CD14-positive monocyte (primary cell): ENCODE data around the gene POP7. TPM values are rescaled to one million over a fixed set of nuclear protein-coding genes. Genes with fewer than 3 reads are reported as not detected.

Source experiments
- DNase-seq, 3 donors: peaks; one replicate each; pipeline ENCODE4 v3.0.0-alpha.2; 2011 to 2022
- H2AFZ ChIP-seq: 2 replicates; pipeline ENCODE4 v1.6.0; 2012; ENCODE audit warnings: mild to moderate bottlenecking, low read depth, low read length, inconsistent platforms; ENCODE audit not compliant: insufficient read depth, poor library complexity, severe bottlenecking
- H3K27ac ChIP-seq, 2 donors: 1 replicate in 1 of 2; 2 replicates in 1 of 2; pipeline ENCODE4 v1.5.1; 2012 to 2013; ENCODE audit warnings: low read length in 2 of 2, control low read depth in 1 of 2, inconsistent platforms in 1 of 2, low read depth in 1 of 2, mild to moderate bottlenecking in 1 of 2
- H3K27me3 ChIP-seq, 2 donors: one replicate each; pipeline versions ENCODE4 v1.6.0 to v1.6.1; 2011 to 2013; ENCODE audit warnings: low read length in 2 of 2; ENCODE audit not compliant: control insufficient read depth in 2 of 2, insufficient read depth in 2 of 2
- H3K36me3 ChIP-seq, 2 donors: replicated peaks in 1 of 2; 1 replicate in 1 of 2; 2 replicates in 1 of 2; pipeline versions ENCODE4 v1.5.1 to v1.6.1; 2012 to 2013; ENCODE audit warnings: low read length in 2 of 2, control low read depth in 1 of 2, inconsistent platforms in 1 of 2, mild to moderate bottlenecking in 1 of 2; ENCODE audit not compliant: insufficient read depth in 2 of 2, control insufficient read depth in 1 of 2
- H3K4me1 ChIP-seq, 2 donors: 1 replicate in 1 of 2; 2 replicates in 1 of 2; pipeline versions ENCODE4 v1.5.1 to v1.6.1; 2012 to 2013; ENCODE audit warnings: low read length in 2 of 2, control low read depth in 1 of 2, inconsistent platforms in 1 of 2, mild to moderate bottlenecking in 1 of 2, moderate library complexity in 1 of 2; ENCODE audit not compliant: insufficient read depth in 2 of 2, control insufficient read depth in 1 of 2
- H3K4me2 ChIP-seq: replicated peaks from 2 replicates; pipeline ENCODE3; 2012; ENCODE audit warnings: low read length, moderate library complexity, mild to moderate bottlenecking; ENCODE audit not compliant: poor library complexity, severe bottlenecking; ENCODE audit errors: extremely low read depth
- H3K4me3 ChIP-seq, 3 experiments: fragments of 200-600 bp in 1 of 3; sonication (generic) in 1 of 3; replicated peaks in 1 of 3; 1 replicate in 2 of 3; 2 replicates in 1 of 3; pipeline ENCODE4 v1.5.1; 2011 to 2013; ENCODE audit warnings: low read length in 3 of 3, mild to moderate bottlenecking in 3 of 3, control low read depth in 2 of 3, low read depth in 2 of 3, inconsistent platforms in 1 of 3, moderate library complexity in 1 of 3
- H3K79me2 ChIP-seq: 2 replicates; pipeline ENCODE4 v1.6.0; 2012; ENCODE audit warnings: mild to moderate bottlenecking, control low read depth, inconsistent platforms, low read length, moderate library complexity; ENCODE audit not compliant: insufficient read depth
- H3K9ac ChIP-seq: 2 replicates; pipeline ENCODE4 v1.6.0; 2017; ENCODE audit warnings: low read length, mild to moderate bottlenecking; ENCODE audit not compliant: insufficient read depth, poor library complexity, severe bottlenecking
- H3K9me3 ChIP-seq, 2 donors: replicated peaks in 1 of 2; 1 replicate in 1 of 2; 2 replicates in 1 of 2; pipeline versions ENCODE4 v1.5.1 to v1.6.1; 2012 to 2013; ENCODE audit warnings: low read length in 2 of 2, control low read depth in 1 of 2; ENCODE audit not compliant: control insufficient read depth in 1 of 2, insufficient read depth in 1 of 2
- H4K20me1 ChIP-seq: 2 replicates; pipeline ENCODE4 v1.6.0; 2012; ENCODE audit warnings: mild to moderate bottlenecking, low read length, control low read depth, moderate library complexity; ENCODE audit not compliant: insufficient read depth
- H3K27ac Mint-ChIP-seq, 7 donors: one replicate each; pipeline ENCODE4 v1.8.0; 2020; ENCODE audit warnings: mild to moderate bottlenecking in 7 of 7, mixed read lengths in 7 of 7, moderate library complexity in 6 of 7, inconsistent platforms in 2 of 7
- H3K27me3 Mint-ChIP-seq, 3 donors: one replicate each; pipeline ENCODE4 v1.8.0; 2021 to 2022; ENCODE audit warnings: low read depth in 3 of 3, mild to moderate bottlenecking in 3 of 3, mixed read lengths in 3 of 3, moderate library complexity in 3 of 3, inconsistent platforms in 1 of 3
- H3K36me3 Mint-ChIP-seq, 2 donors: one replicate each; pipeline ENCODE4 v1.8.0; 2020; ENCODE audit warnings: mixed read lengths in 2 of 2, inconsistent platforms in 1 of 2, mild to moderate bottlenecking in 1 of 2
- H3K4me1 Mint-ChIP-seq: one replicate; pipeline ENCODE4 v1.8.0; 2020; ENCODE audit warnings: mild to moderate bottlenecking, mixed read lengths
- H3K4me3 Mint-ChIP-seq, 2 donors: one replicate each; pipeline ENCODE4 v1.8.0; 2020; ENCODE audit warnings: mild to moderate bottlenecking in 2 of 2, mixed read lengths in 2 of 2, moderate library complexity in 1 of 2
- H3K9me3 Mint-ChIP-seq, 7 donors: one replicate each; pipeline ENCODE4 v1.8.0; 2020 to 2022; ENCODE audit warnings: mixed read lengths in 7 of 7, mild to moderate bottlenecking in 6 of 7, moderate library complexity in 6 of 7, inconsistent platforms in 2 of 7
- WGBS: methylation state at CpG from one replicate; pipeline ENCODE4 v1.1.5; 2013; ENCODE audit warnings: missing lambda C conversion rate; ENCODE audit not compliant: insufficient coverage; 5-methylcytosine and 5-hydroxymethylcytosine counted together
- intact Hi-C, 2 donors: fragments of 100-400 bp; cut with micrococcal nuclease; formaldehyde crosslinking; loops; one replicate each; pipeline versions ENCODE4 v1.15.0 to v1.15.1; 2023
- polyA plus RNA-seq, 3 donors: library from polyadenylated mRNA; depleted of rRNA in 1 of 3; unstranded in 2 of 3; stranded (reverse) in 1 of 3; fragments of 300-500 nt in 2 of 3; fragments of >200 nt in 1 of 3; fragmentation: Illumina TruSeq in 2 of 3; gene quantifications; 1 replicate in 2 of 3; 2 replicates in 1 of 3; pipeline ENCODE4 v1.2.3, GENCODE V29; 2012 to 2021
- TF ChIP-seq, protein P1 (sequence below): fragments of 200-600 bp; IDR thresholded peaks from one replicate; pipeline ENCODE4 v1.8.0; 2022; ENCODE audit warnings: antibody characterized with exemption, mild to moderate bottlenecking

Gene POP7
- polyA plus RNA-seq, 3 donors, result 11.1 to 48.5 (median 41.6) TPM

DNA sequence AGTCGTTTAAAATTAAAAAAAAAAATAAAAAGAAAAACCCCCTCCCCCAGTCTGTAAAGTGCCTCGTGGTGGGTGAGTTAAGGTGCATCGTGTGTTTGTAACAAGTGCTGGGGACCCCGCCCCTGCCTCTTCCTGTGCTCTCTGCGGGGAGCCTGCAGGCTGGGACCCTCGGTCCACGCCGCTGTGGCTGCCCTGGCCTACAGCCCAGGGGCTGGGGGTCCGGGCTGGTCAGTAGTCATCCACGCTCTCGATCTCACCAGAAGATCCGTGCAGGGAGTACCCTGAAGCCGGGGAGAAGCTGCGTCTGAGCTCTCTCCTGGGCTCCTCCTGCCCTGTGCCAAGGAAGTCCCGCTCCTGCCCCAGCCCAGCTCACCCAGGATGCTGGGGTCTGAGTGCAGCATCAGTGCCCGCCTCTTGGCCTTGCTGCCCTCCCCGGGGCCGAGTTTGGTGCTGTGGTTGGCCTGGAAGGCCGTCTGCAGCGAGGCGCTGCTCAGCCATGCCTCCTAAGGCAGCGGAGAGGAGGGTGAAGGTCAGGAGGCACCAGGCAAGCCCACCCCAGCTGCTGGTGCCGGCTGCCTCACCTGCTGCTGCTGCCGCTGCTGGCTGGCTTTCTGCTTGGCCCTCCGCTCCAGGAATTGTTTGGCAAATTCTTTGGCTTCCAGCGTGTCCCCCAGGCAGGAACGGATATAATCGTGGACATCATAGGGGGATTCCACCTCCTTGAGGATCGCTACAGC lies 24.3 kb upstream of the POP7 start:
- DNase-seq, result no peak
- Histone ChIP-seq H2AFZ (no peak overlapping the region), H3K4me3 (no peak overlapping the region), H3K79me2 (peaks cover 19% of the 10 kb centered on the region), H4K20me1 (peaks cover 99% of the 10 kb centered on the region), H3K4me1 (peaks cover 42 to 45% of the 10 kb centered on the region in 2 donors), H3K9me3 (no peaks in the 10 kb centered on the region), H3K27me3 (no peaks in the 10 kb centered on the region), H3K27ac (no peak overlapping the region), H3K4me2 (no peak overlapping the region), H3K36me3 (peaks cover 88 to 94% of the 10 kb centered on the region in 2 donors), H3K9ac (no peak overlapping the region)
- Mint-ChIP-seq H3K27ac (peak overlapping the region in 1 of 7 donors; percentile 6), H3K4me3 (no peak overlapping the region), H3K4me1 (peaks cover 33% of the 10 kb centered on the region), H3K36me3 (peaks cover 47 to 85% of the 10 kb centered on the region in 2 donors), H3K27me3 (peaks cover 0 to 2% (median 0%) of the 10 kb centered on the region in 3 donors), H3K9me3 (peaks cover 0 to 1% (median 0%) of the 10 kb centered on the region in 7 donors)
- intact Hi-C loops, result no loop called here
- 94% methylated on average over 25 of the region's 29 CpGs for WGBS
- TF ChIP-seq, protein P1, sequence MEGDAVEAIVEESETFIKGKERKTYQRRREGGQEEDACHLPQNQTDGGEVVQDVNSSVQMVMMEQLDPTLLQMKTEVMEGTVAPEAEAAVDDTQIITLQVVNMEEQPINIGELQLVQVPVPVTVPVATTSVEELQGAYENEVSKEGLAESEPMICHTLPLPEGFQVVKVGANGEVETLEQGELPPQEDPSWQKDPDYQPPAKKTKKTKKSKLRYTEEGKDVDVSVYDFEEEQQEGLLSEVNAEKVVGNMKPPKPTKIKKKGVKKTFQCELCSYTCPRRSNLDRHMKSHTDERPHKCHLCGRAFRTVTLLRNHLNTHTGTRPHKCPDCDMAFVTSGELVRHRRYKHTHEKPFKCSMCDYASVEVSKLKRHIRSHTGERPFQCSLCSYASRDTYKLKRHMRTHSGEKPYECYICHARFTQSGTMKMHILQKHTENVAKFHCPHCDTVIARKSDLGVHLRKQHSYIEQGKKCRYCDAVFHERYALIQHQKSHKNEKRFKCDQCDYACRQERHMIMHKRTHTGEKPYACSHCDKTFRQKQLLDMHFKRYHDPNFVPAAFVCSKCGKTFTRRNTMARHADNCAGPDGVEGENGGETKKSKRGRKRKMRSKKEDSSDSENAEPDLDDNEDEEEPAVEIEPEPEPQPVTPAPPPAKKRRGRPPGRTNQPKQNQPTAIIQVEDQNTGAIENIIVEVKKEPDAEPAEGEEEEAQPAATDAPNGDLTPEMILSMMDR, result no peak

DNA sequence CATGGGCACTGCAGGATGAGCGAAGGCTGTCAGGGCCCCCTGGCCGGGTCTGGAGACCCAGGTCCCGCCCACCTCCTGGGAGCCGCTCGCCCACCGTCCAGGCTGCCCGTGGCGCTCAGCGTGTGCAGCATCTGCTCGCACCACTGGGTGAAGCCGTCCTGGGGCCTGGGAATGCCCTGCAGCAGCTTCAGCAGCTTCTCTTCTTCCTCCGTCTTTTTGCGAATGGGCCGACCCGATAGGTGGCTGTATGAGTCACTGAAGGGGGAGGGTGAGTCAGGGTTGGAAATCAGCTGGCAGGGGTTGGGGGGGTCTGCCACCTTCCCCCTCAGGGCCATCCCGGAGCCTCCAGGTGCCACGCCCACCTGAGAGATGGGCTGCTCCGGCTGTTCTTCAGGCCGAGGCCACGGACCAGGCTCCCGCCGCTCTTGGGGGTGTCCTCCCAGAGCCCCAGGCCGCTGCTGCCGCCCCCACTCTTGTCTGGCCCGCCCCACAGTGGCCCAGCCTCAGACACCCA lies 23.6 kb upstream of the POP7 start:
- Mint-ChIP-seq H3K36me3 (peaks cover 47 to 85% of the 10 kb centered on the region in 2 donors), H3K4me3 (no peak overlapping the region), H3K27ac (no peak overlapping the region), H3K9me3 (peaks cover 0 to 1% (median 0%) of the 10 kb centered on the region in 7 donors), H3K4me1 (peaks cover 28% of the 10 kb centered on the region), H3K27me3 (peaks cover 0 to 2% (median 0%) of the 10 kb centered on the region in 3 donors)
- Histone ChIP-seq H3K79me2 (peaks cover 13% of the 10 kb centered on the region), H3K27me3 (no peaks in the 10 kb centered on the region), H3K9me3 (no peaks in the 10 kb centered on the region), H3K9ac (no peak overlapping the region), H3K4me3 (no peak overlapping the region), H3K36me3 (peaks cover 88 to 94% of the 10 kb centered on the region in 2 donors), H3K4me2 (no peak overlapping the region), H2AFZ (no peak overlapping the region), H4K20me1 (peaks cover 99% of the 10 kb centered on the region), H3K4me1 (peaks cover 36 to 38% of the 10 kb centered on the region in 2 donors), H3K27ac (no peak overlapping the region)
- WGBS, result 89% methylated on average over 21 of the region's 25 CpGs
- peak in 1 of 3 donors; percentile 7 for DNase-seq
- TF ChIP-seq, protein P1, result no peak
- intact Hi-C loops, result no loop called here
